Limb (tissue), 2 donors: ENCODE data around the gene SIGLEC12.
"Not testable (repeated sequence)": the region's sequence is repeated elsewhere in the genome, so short reads cannot be mapped to it uniquely, and the experiment has no call there.

Experiments used
- DNase-seq, 2 donors: peaks; one replicate each; pipeline ENCODE4 v3.0.0-alpha.2; 2016; ENCODE audit errors: extremely low spot score in 2 of 2

SIGLEC12 gene

DNA sequence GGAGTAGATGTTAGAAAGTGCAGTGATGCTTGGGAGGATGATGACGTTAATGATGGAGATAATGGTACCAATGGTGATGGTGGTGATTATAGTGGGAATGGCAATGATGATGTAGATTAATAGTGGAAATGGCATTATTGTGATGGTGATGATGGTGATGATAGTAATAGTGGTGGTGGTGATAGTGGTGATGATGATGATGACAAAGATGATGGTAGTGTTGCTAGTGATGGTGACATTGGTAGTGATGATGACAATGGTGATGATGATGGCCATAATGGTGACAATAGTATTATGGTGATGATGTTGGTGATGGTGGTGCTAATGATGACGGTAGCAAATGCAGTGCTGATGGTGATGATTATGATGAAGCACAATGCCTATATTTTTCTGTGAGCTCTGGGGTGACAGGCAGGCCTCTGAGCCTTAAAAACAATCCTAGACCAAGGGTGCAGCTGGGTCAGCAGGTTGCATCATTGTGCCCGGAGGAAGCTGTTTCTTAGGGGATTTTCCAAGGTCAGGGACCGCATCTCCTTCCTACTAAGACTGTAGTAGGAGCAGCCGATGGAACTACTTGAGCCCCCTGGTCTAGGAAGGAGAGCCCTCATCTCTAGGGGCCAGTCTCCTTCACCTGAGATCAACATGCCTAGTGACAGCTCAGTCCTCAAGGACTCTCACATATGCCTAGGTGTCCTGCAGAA, 15.5 kb downstream of the SIGLEC12 start:
- no peak for DNase-seq

DNA sequence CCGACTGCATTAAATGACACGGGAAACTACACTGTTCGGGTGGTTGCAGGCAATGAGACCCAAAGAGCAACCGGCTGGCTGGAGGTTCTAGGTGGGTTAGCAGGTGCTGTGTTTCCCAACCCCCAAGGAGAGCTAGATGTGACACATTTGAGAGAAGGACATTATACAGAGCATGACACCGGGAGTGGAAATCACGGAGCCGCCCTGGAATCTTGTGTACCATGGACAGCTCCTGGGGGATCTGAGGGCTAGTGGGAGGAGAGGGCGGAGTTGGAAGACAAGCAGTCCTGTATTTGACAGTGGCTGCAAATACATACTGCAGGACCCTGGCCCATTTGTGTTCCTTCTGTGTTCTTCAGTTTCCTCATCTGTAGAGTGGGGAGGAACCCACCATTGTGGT, 21.0 kb downstream of the SIGLEC12 start:
- peak in 1 of 2 donors; percentile 51 for DNase-seq

DNA sequence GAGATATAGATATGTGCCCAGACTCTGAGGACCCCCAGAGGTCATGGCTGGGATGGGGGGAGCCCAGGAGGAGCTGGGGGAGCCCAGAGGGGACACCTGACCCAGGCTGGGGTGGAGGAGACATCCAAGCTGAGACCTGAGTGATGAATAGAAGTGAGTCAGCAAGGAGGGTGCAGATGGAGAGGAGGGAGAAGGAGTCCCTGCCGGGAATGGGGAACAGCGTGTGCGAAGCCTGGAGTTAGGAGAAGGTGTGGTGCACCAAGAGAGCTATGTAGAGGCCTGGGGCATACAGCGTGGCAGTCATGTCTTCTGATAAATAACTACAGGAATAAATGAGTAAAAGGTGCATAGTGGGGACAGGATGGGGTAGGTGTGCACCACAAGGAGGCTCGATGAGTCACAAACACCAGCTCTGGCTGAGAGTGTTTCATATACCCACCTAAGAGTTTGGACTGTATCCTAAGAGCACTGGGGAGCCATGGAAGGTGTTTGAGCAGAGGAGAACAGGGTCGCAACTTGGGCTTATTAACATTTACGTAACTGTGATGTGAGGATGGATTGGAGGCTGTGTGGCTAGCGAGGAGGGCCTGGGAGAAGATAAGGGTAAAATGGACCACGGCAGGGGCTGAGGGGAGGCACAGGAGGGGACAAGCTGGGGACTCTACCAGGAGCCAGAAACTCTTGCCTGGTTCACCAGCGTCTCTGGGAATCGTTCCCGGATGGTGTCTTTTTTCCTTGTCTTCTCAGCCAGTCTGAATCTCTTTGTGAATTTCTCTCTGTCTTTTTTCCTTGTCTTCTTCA, 21.9 kb downstream of the SIGLEC12 start:
- DNase-seq: no peak

DNA sequence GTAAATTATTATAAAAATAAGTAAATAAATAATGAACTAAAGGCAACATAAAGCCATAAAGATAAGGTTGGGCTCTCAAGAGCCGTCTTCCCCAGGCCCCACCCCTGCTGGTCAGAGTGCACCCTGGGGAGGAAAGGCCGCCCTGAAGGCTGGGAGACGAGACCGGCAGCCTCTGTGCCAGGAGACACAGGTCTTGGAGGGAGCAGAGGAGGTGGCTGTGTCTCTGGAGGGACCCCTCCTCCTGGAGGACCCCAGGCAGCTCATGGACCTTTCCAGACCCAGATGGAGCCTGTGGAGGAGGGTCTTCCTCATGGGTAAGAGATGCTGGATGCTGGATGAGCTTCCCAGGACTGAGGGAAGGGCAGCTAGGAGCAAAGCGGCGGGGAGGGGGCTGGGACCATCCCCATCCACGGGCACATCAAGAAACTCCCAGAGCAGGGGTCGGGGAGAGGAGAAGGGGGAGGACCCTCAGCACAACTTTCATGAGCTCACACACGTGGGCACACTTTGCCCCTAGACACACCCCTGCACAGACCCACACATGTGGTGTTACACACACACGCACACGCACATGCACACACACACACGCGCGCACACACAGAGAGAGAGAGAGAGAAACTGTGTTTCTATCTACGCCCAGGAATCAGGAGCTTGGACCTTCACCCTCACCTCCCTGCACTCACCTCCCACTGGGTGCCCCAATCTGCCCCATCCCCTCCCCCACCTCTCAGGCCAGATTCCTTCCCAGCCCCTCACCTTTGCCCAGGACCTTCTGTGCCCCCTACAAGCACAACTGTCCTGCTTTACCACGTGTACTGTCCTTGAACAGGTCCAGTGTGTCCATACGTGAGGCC, 23.0 kb downstream of the SIGLEC12 start, which contains the start of gene CEACAM18:
Gene CEACAM18, plus strand, starts transcription at position 159 of the 854 bp plus-strand sequence.
- no peak for DNase-seq

DNA sequence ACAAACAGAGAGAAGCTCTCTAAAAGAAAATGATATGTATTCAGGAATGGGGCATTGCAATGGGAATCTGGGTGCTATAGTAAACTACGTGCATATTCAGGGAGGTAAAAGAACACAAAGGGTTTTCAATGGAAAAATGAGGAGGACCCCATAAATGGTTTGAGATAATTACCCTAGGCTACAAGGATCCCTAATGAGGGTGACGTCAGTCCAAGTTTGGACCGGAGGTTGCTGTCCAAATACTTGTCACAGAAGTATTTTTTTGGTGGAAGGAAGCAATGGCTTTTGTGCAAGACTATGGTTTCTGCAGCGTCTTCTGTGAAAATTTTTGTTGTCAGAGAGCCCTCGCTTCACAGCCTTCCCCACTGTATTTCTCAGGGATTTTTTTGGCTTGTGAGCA, 24.3 kb downstream of the SIGLEC12 start:
- DNase-seq: no peak

DNA sequence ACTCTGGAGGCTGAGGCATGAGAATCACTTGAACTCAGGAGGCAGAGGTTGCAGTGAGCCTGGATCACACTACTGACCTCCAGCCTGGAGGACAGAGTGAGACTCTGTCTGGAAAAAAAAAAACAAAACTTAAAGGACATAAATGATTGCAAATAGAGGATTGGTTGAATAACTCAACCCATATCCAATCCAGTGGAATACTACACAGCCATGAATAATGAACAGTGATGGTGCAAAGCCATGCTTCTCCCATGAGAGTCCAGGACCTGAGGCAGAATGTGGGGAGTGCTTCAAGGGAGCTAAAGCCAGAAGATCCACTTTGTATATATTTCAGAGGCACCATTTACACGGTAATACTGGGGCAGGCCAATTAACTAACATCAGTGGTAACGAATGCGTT, 25.4 kb downstream of the SIGLEC12 start:
- no peak for DNase-seq

DNA sequence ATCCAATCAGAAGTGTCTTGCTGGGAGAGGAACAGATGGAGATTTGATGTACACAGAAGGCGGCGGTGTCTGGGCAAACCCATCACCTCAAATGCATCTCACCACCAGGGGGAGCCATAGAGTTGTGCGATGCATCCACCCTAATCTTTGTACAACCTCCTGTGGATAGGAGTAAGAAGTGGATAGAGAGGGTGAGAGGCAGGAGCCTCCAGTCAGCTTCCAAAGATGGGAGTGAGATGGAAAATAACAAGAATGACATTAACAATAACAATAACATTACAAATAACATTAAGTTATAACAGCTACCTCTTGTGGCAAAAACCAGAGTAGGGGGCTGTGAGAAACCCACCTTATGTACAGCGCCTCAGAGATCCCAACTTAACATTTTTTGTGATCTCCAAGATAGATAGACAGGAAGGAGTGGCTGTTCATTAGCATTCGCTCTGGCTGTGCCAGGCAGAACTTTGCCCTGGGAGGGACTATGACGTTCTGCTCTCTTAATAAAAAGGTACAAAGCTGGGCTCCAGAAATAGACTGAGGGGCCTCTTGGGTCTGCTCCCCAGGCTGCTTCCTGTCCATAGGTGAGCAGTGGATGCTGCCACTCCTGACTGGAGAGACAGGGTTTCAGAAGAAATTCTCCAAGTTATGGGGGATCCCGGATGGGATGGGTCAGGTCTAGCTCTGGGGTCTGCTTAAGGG, 28.4 kb downstream of the SIGLEC12 start:
- peak; percentile 33 to 76 for DNase-seq

DNA sequence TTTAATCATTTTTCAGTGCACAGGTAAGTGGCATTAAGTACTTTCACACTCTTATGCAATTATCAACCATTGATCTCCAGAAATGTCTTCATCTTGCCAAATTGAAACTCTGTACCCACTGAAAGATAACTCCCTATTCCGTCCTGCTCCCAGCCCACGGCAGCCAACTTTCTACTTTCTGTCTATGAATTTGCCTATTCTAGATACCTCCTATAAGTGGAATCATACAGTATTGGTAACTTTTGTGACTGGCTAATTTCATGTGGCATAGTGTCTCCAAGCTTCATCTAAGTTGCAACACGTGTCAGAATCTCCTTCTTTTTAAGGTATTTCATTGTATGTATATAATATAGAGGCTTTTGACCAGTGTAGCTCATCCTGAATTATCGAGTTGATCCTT, 29.0 kb downstream of the SIGLEC12 start:
- no peak for DNase-seq

DNA sequence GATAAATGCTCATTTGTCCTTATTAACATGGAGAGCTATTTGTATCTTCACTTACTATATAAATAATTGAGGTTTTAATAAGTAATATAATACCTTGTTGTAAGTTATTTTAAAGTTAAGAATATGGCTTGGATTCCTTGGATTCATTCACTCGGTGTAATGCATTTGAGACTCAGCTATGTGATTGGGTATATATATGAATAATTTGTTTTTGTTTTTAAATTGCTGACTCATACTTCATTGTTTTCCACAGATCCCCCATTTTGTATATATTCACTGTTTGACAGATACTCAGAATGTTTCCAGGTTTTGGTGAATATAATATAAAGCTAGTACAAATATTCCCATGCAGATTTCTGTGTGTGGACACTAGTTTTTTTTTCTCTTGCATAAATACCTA, 30.1 kb downstream of the SIGLEC12 start:
- no peak for DNase-seq

DNA sequence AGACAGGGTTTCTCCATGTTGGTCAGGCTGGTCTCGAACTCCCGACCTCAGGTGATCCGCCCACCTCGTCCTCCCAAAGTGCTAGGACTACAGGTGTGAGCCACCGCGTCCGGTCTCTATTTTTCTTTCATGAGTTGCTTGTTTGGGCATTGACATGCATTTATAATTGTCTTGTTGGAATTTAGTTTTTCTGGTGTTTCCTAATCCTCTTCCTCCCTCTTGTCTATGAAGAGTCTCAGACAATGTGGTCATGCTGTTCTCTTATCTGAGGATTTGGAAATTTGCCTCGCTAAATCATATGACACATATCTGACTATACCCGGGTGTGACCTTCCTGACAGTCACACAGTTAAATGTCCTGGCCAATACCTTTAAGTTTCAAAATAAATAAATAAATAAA, 30.6 kb downstream of the SIGLEC12 start:
- no peak for DNase-seq

DNA sequence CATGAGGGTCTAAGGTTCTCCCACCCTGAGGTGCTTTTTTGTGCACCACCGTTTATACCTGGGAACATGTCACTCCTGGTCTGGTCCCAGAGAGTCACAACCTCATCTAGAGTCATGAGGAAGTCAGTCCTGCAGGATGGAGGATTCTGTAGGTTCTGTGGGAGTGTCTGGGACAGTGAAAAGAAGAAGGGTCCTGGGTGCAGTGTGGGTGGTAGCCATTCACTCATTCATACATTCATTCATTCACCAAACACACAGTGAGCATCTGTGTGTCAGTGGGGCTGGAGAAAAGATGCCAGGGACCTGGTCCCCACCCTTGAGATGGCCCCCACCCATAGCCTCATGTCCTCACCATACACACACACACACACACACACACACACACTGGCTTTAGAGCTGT, 32.0 kb downstream of the SIGLEC12 start:
- no peak for DNase-seq

DNA sequence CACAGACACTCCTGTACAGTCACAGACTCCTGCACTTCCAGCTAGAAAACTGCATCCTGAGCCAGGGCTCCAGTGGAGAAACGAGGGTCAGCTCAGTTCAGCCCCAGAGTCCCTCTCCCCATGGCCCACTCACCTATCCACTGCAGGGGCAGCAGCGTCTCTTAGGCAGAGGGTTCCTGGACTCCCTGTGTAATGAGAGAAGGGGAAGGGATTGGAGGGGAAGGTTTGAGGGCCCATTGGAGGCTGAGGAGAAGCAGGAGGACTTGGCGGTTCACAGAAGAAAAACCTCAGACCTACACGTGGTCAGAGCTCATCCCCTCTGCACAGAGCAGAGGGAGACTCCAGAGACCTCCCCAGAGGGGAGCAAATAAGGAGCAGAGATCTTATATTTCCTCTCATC, 32.4 kb downstream of the SIGLEC12 start:
- no peak for DNase-seq

DNA sequence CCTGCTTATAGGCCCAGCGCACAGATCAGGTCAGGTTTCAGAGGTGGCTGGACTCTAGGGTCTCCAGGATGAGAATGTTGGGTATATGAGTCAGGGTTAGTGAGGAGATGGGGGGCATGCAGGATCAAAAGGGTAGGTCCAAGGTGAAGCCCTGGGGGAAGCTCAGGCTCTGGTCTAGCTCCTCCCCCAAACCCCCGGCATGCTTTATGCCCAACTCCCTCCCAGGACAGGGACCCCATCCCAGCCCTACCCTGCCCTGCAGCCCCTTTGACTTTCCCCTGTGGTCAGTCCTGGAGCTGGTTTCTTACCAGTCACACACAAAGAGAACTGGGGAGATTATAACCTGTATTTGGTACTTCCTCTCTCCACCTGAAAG, 33.1 kb downstream of the SIGLEC12 start:
- no peak for DNase-seq

DNA sequence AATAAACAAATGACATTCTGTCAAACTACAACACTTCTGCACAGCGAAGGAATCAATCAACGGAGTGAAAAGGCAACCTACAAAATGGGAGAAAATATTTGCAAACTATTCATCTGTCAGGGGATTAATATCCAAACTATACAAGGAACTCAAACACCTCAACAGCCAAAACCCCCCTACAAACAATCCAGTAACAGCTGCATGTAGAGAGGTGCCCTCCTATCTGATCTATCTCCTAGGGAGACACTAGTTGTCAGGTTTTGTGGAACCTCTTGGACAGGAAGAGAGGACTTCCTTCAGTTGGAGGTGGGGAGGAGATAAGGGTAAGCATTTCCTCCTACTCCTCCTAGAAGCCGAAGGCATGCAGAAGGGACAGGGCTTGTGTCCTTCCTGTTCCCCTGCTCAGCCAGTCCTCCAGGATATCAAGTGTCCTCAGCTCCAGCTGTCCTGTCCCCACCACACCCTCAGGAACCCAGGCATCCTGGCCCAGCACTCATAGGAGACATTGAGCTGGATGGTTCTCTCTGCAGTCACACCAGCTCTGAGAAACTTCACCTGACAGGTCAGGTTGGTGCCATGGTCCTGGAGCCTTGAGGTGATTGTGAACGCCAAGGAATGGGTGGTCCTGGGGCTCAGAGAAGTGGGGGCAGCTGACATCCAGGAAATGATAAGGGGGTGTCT, 33.6 kb downstream of the SIGLEC12 start:
- DNase-seq: no peak

DNA sequence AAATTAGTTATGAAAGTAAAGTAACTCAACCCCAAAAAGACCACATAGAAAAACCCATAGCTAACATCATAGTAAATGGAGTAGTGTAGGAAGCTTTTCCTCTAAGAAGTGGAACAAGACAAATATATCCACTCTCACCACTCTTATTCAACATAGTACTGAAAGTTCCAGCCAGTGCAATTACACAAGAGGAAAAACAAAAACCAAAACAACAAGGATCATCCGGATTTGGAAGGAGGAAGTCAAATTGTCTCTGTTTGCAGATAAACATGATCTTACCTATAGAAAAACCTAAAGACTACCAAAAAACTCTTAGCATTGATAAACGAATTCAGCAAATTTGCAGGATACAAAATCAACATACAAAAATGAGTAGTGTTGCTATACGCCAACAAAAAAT, 34.9 kb downstream of the SIGLEC12 start:
- DNase-seq: no peak

DNA sequence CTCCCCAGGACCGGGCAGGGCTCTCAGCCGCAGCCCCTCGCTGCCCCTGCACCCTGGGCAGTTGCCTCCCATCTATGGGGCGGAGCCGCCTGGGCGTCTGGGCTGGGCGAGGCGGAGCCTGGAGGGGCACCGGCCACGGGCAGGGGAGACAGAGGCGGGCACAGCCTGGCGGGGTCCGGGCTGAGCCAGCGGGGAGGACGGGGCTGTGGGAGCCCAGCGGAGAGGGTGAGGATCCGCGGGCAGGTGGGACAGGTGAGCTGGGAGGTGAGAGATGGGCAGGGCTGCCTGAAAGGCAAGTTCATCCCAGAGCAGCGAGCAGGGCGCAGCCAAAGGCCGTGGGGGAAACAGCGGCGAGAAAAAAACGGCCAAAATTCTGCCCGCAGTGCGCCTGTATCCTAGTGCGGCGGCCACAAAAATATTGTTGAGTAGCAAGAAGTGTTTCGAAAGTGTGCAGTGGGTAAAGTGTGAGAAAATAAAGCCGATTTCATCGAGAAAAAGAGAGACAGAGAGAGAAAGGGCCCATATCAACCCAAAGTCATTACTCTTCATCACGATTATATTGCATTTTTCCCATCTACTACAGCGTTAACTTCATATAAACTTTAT, 37.5 kb downstream of the SIGLEC12 start:
- not testable (repeated sequence) for DNase-seq

DNA sequence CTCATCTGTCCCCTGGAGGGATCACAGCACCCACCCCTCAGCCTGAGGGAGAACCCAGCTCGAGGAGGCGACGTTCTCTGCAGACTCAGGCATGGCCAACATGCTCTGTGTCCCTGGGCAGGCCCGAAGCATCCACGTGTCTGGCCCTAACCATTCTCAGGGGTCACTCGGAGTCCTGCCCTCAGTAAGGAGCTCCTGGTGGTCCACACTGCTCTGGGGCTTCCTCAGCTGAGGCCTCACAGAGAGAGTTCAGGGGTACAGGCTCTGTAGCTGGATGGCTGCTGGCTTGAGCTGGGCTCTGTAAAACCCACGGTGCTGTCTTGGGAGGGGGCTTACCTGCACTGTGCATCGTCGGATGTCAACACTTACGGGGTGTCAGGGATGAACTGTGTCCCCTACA, 38.9 kb downstream of the SIGLEC12 start:
- no peak for DNase-seq

DNA sequence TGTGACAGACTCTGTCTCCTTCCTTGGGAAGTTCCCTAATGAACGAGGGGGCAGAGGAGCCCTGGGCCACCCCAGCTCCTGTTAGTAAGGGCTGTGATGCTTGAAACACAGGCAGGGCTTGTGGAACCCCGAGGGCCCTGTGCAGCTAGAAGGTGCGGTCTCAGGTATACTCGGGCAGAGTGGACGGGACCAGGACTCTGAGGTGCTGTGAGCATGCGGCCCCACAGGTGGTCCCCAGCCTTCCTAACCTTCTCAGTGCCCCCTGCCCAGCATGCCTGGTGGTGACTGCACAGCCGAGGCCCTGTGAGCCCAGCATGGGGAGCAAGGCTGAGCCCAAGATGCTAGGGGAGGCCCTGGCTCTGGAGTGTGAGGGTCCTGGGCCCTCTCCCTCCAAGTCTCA, 39.3 kb downstream of the SIGLEC12 start:
- no peak for DNase-seq

DNA sequence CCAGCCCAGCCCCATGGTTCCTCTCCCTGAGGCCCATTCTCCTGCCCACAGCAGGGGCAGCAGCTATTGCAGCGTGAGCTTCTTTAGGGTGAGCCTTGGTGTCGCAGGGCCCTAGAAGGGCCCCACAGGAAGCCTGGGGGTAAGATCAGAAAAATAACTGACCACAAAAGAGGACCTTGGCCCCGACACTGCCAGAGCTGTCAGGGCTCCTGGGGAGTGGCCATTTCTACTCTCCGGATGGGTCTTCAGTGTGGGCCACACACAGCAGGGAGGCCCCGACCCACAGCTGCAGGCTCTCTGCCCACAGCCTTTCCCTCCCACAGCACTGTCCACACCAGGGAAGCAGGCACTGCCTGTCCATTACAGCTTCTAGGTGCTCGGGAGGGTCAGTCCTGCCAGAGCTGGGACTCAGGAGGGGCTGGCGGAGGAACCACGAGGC, 39.9 kb downstream of the SIGLEC12 start:
- no peak for DNase-seq
